Astrocyte of the spinal cord (primary cell): ENCODE results near the gene GREM1.

ENCODE experiments used
- DNase-seq: peaks from one replicate; pipeline ENCODE4 v3.0.0; 2011; ENCODE audit warnings: low read depth, low spot score
- H3K4me3 ChIP-seq: 2 replicates; pipeline ENCODE4 v1.5.1; 2011; ENCODE audit warnings: low read depth, mild to moderate bottlenecking, low read length, moderate library complexity
- in situ Hi-C: cut with HindIII; loops from 2 replicates; pipeline ENCODE4 v1.10.0; 2017; ENCODE audit warnings: low sequenced_read_pairs
- TF ChIP-seq, protein P1 (sequence below): IDR thresholded peaks from 2 replicates; pipeline ENCODE4 v1.5.1; 2012; ENCODE audit warnings: low read depth, mild to moderate bottlenecking, low read length, inconsistent platforms

Gene GREM1

DNA sequence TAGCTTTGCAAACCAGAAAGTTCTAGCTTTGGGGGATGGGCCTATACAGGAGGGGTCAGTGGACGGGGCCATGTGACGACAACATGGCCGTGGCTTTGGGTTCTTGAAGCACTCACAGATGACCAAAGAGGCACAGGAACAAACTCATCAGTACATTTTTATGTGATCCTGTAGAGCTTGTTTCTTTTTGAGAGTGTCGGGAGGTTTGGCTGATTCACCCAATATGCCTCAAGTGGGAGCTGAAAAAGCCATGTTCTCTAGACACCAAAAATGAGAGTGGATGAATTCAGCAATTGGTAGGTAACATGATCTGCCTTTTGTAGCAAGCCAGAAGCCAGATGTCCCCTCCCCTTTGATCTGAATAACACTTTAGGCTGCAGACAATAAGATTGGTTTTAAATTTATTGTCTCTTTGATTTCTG, 30.1 kb downstream of the GREM1 start:
- no peak for DNase-seq
- in situ Hi-C loops: no loop called here
- no peak overlapping the region for H3K4me3 ChIP-seq
- TF ChIP-seq, protein P1, sequence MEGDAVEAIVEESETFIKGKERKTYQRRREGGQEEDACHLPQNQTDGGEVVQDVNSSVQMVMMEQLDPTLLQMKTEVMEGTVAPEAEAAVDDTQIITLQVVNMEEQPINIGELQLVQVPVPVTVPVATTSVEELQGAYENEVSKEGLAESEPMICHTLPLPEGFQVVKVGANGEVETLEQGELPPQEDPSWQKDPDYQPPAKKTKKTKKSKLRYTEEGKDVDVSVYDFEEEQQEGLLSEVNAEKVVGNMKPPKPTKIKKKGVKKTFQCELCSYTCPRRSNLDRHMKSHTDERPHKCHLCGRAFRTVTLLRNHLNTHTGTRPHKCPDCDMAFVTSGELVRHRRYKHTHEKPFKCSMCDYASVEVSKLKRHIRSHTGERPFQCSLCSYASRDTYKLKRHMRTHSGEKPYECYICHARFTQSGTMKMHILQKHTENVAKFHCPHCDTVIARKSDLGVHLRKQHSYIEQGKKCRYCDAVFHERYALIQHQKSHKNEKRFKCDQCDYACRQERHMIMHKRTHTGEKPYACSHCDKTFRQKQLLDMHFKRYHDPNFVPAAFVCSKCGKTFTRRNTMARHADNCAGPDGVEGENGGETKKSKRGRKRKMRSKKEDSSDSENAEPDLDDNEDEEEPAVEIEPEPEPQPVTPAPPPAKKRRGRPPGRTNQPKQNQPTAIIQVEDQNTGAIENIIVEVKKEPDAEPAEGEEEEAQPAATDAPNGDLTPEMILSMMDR: no peak

DNA sequence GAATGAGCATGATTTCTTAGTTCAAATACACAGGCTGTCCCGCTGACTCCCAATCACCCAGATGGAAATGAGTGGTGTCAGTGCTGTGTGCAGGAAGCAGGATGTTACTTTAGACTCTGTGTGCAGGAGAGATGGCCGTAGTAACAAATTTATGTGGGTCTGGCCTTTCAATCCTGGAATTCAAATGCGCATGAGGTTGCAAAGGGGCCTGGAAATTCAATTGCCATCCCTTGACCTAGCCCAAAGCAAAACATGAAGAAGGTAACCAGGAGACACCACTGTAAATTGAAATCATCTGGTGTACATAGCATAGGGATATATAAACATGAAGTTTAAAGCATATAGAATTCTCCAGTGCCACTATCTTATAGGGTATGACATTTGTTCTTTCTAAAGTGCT, 33.2 kb downstream of the GREM1 start:
- TF ChIP-seq, protein P1: no peak
- no peak for DNase-seq
- in situ Hi-C loops: no loop called here
- no peak overlapping the region for H3K4me3 ChIP-seq

DNA sequence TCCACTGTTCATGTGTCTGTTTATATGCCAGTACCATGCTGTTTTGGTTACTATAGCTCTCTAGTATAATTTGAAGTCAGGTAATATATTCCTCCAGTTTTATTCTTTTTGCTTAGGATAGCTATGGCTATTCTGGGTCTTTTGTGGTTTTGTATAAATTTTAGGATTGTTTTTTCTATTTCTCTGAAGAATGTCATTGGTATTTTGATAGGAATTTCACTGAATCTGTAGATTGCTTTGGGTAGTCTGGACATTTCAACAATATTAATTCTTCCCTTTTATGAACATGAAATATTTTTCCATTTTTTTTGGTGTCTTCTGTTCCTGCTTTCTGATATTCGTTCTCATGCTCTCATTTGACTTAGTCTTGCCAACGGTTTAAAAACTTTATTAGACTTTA, 39.6 kb downstream of the GREM1 start:
- TF ChIP-seq, protein P1: no peak
- in situ Hi-C loops: no loop called here
- DNase-seq: no peak
- no peak overlapping the region for H3K4me3 ChIP-seq

DNA sequence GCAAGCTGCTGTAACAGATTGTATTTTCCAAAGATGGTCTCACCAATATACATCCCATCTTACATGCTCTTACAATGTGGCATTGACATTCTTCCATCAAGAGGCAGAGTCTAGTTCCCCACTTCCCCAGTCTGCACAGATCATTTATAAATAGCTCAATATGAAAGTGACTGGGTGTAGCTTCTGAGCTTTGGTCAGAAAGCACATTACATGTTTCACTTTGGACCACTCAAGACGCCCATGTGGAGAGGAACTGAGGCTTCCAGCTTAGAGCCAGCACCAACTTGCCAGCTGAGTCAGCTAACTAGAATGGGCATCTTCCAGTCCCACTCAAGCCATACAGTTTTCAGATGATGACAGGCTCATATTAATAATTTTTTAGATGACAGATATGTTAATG, 45.5 kb downstream of the GREM1 start:
- TF ChIP-seq, protein P1: no peak
- in situ Hi-C loops: no loop called here
- no peak for DNase-seq
- no peak overlapping the region for H3K4me3 ChIP-seq

DNA sequence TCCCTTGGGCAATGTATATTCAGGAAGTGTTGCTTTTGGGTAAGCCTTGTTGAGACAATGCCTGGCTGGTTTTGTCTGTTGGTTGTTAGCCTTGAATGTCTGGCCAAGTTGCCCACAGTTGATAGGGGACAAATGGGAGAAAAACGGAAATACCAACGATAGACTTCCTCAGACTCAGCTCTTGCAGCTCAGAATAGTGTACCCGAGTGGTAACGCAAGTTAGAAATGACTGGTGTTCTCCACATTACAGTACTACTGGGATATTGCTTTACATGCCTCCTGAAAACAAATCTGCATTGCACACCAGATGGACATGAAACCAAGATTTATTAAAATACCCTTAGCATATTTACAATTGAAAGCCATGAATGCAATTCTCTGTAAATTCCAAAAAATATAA, 47.4 kb downstream of the GREM1 start:
- in situ Hi-C loops: no loop called here

DNA sequence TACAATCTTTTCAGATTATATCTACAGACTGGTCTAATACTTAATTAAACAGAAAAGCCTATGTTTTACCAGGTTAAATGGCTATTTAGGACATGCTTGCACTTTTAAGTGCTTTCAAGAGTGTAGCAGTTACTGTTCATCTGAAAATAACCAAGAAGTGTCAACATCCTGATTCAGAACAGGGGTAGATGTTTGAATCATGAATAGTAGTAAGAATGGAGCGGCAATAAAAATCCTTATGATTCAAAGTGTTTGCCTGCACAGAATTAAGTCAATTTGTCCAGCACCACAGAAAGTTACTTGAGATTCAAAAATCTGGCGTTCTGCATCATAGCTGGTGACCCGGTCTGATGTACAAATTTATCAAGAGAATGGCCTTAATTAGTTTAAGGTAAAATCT, 48.3 kb downstream of the GREM1 start:
- in situ Hi-C loops: no loop called here

More for the DNA sequence above, 47.4 kb downstream of the GREM1 start:
- no peak overlapping the region for H3K4me3 ChIP-seq
- no peak for DNase-seq
- TF ChIP-seq, protein P1: no peak

DNA sequence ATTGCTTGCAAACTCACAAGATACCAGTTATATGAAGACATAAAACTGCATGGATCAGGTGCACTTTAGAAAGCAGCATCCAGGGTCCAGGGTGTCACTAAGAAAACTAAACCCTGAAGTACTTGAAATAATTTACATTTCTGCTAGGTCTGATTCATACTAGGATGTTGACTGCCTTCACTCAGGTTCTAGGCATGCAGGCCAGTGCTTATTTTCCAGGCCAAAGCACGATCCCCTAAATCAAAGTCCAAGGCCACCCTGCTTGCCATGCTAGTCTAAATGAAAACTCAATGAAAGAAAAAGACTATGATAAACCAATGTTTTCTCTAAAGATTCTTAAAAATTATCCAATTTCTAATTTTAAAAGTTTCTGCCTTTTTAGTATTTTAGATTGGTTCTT, 49.4 kb downstream of the GREM1 start:
- no peak overlapping the region for H3K4me3 ChIP-seq
- TF ChIP-seq, protein P1: no peak
- no peak for DNase-seq
- in situ Hi-C loops: no loop called here

More for the DNA sequence above, 48.3 kb downstream of the GREM1 start:
- TF ChIP-seq, protein P1: no peak
- DNase-seq: no peak
- H3K4me3 ChIP-seq: no peak overlapping the region
